NCI-H2081 treated with DMSO at 0.1 percent for 48 hours (cell line): ENCODE data around the gene ACTR5.

Experiments used
- DNase-seq: peaks from one replicate; lab custom pipeline; 2025; lab: John Stamatoyannopoulos, UW

Gene ACTR5

GRCh38 chr20:38728911-38729642 lies 19.2 kb upstream of the ACTR5 start:
- DNase-seq, result no peak

GRCh38 chr20:38729767-38730166 lies 18.5 kb upstream of the ACTR5 start:
- no peak for DNase-seq

- DNase-seq, result no peak
These were observed 17.9 kb upstream of the ACTR5 start for GRCh38 chr20:38730167-38730988.

- no peak for DNase-seq
These were observed 17.1 kb upstream of the ACTR5 start for GRCh38 chr20:38730989-38731737.

- no peak for DNase-seq
These were observed 16.5 kb upstream of the ACTR5 start for GRCh38 chr20:38731738-38732113.

- DNase-seq, result no peak
These were observed 15.3 kb upstream of the ACTR5 start for GRCh38 chr20:38732981-38733380.

- DNase-seq, result no peak
These were observed 13.1 kb upstream of the ACTR5 start for GRCh38 chr20:38735172-38735571.

- DNase-seq, result no peak
These were observed 10.4 kb upstream of the ACTR5 start for GRCh38 chr20:38737887-38738286.

- DNase-seq, result no peak
These were observed 2.5 kb upstream of the ACTR5 start for GRCh38 chr20:38745757-38746156.

GRCh38 chr20:38747495-38748096 lies 664 bp upstream of the ACTR5 start:
- no peak for DNase-seq

- DNase-seq, result no peak
These were observed 545 bp downstream of the ACTR5 start for GRCh38 chr20:38748861-38749149.

- no peak for DNase-seq
These were observed 3.2 kb downstream of the ACTR5 start for GRCh38 chr20:38751360-38751976.

GRCh38 chr20:38752029-38752428 lies 3.8 kb downstream of the ACTR5 start:
- DNase-seq, result no peak

GRCh38 chr20:38754924-38755323 lies 6.7 kb downstream of the ACTR5 start:
- no peak for DNase-seq

- DNase-seq, result no peak
These were observed 7.2 kb downstream of the ACTR5 start for GRCh38 chr20:38755324-38755910.

- no peak for DNase-seq
These were observed 9.0 kb downstream of the ACTR5 start for GRCh38 chr20:38757145-38757775.

GRCh38 chr20:38759106-38759505 lies 10.8 kb downstream of the ACTR5 start:
- DNase-seq, result no peak

- DNase-seq, result no peak
These were observed 12.7 kb downstream of the ACTR5 start for GRCh38 chr20:38760978-38761377.

- DNase-seq, result no peak
These were observed 13.9 kb downstream of the ACTR5 start for GRCh38 chr20:38762174-38762573.

- DNase-seq, result no peak
These were observed 15.4 kb downstream of the ACTR5 start for GRCh38 chr20:38763616-38764015.
